IMR-90 (cell line): ENCODE data around the gene COLEC11. TPM values are rescaled to one million over a fixed set of nuclear protein-coding genes. Genes with fewer than 3 reads are reported as not detected.
"Not testable (repeated sequence)": the region's sequence is repeated elsewhere in the genome, so short reads cannot be mapped to it uniquely, and the experiment has no call there.

ENCODE experiments used
- ATAC-seq: fragments of 200-7000 bp; cut with Tn5 transposase; 2 replicates; pipeline ENCODE4 v1.9.1; 2020; ENCODE audit warnings: low read depth, mild to moderate bottlenecking, moderate library complexity
- BruUV-seq: library from RNA; stranded (reverse); fragments of 400-500 nt; replicated peaks from 2 replicates; lab custom pipeline; 2021; lab: Mats Ljungman, UMichigan
- CTCF ChIA-PET: fragments of 300-600 bp; formaldehyde crosslinking; extraction: SDS; loops from one replicate; lab custom pipeline; 2021; ENCODE audit warnings: antibody characterized with exemption; lab: Yijun Ruan, JAX
- POLR2A ChIA-PET: fragments of 300-600 bp; sonication (Branson Sonifier 250); formaldehyde crosslinking; loops from one replicate; lab custom pipeline; 2022; ENCODE audit warnings: antibody characterized with exemption; ENCODE audit not compliant: unreplicated experiment; lab: Charles Lee
- DNase-seq: peaks from one replicate; pipeline ENCODE4 v3.0.0; 2013
- H2AFZ ChIP-seq: replicated peaks from 2 replicates; pipeline ENCODE3; 2013; ENCODE audit warnings: low read length, mild to moderate bottlenecking; ENCODE audit not compliant: poor library complexity
- H2AK5ac ChIP-seq: 2 replicates; pipeline ENCODE4 v1.6.1; 2013; ENCODE audit warnings: low read depth, low read length, inconsistent platforms
- H2AK9ac ChIP-seq: replicated peaks from 2 replicates; pipeline ENCODE3; 2013; ENCODE audit warnings: mild to moderate bottlenecking, low read depth, low read length, moderate library complexity; ENCODE audit not compliant: poor library complexity
- H2BK120ac ChIP-seq: 2 replicates; pipeline ENCODE4 v1.6.1; 2013; ENCODE audit warnings: low read depth, low read length, inconsistent platforms
- H2BK15ac ChIP-seq: 3 replicates; pipeline ENCODE4 v1.6.1; 2013; ENCODE audit warnings: low read depth, low read length, inconsistent platforms
- H2BK20ac ChIP-seq: 2 replicates; pipeline ENCODE4 v1.6.1; 2013; ENCODE audit warnings: low read depth, mild to moderate bottlenecking, inconsistent platforms, low read length, moderate library complexity
- H2BK5ac ChIP-seq: 2 replicates; pipeline ENCODE4 v1.6.1; 2013; ENCODE audit warnings: mild to moderate bottlenecking, low read depth, low read length, inconsistent platforms; ENCODE audit not compliant: poor library complexity, severe bottlenecking
- H3K14ac ChIP-seq: replicated peaks from 2 replicates; pipeline ENCODE4 v1.6.1; 2013; ENCODE audit warnings: low read depth, low read length, inconsistent platforms
- H3K18ac ChIP-seq: 2 replicates; pipeline ENCODE4 v1.6.1; 2013; ENCODE audit warnings: low read depth, low read length, control low read depth
- H3K23ac ChIP-seq: 2 replicates; pipeline ENCODE4 v1.6.1; 2013; ENCODE audit warnings: low read depth, low read length, inconsistent platforms
- H3K27ac ChIP-seq: 2 replicates; pipeline ENCODE4 v1.5.1; 2013; ENCODE audit warnings: mild to moderate bottlenecking, control low read depth, low read length; ENCODE audit not compliant: insufficient read depth
- H3K27me3 ChIP-seq: 2 replicates; pipeline ENCODE4 v1.6.1; 2013; ENCODE audit warnings: low read length; ENCODE audit not compliant: control insufficient read depth, insufficient read depth
- H3K36me3 ChIP-seq: 2 replicates; pipeline ENCODE4 v1.6.1; 2013; ENCODE audit warnings: low read length, mixed read lengths; ENCODE audit not compliant: control insufficient read depth, insufficient read depth
- H3K4ac ChIP-seq: 2 replicates; pipeline ENCODE4 v1.6.1; 2013; ENCODE audit warnings: low read depth, low read length, inconsistent platforms
- H3K4me1 ChIP-seq: 2 replicates; pipeline ENCODE4 v1.6.1; 2013; ENCODE audit warnings: low read length, mixed read lengths; ENCODE audit not compliant: control insufficient read depth, insufficient read depth
- H3K4me2 ChIP-seq: 2 replicates; pipeline ENCODE4 v1.6.1; 2013; ENCODE audit warnings: low read depth, mild to moderate bottlenecking, control low read depth, low read length, moderate library complexity
- H3K4me3 ChIP-seq: 2 replicates; pipeline ENCODE4 v1.5.1; 2013; ENCODE audit warnings: low read depth, mild to moderate bottlenecking, control low read depth, low read length, moderate library complexity; ENCODE audit not compliant: insufficient read depth
- H3K56ac ChIP-seq: 2 replicates; pipeline ENCODE4 v1.6.1; 2013; ENCODE audit warnings: low read length, inconsistent platforms; ENCODE audit not compliant: insufficient read depth; ENCODE audit errors: extremely low read depth
- H3K79me1 ChIP-seq, 2 experiments: 2 replicates each; pipeline ENCODE4 v1.6.1; 2013; ENCODE audit warnings: low read length in 2 of 2, inconsistent platforms in 1 of 2, low read depth in 1 of 2
- H3K9ac ChIP-seq: 2 replicates; pipeline ENCODE4 v1.6.1; 2013; ENCODE audit warnings: low read depth, low read length, control low read depth
- H3K9me1 ChIP-seq: 2 replicates; pipeline ENCODE4 v1.6.1; 2013; ENCODE audit warnings: low read length, inconsistent platforms; ENCODE audit not compliant: insufficient read depth
- H3K9me3 ChIP-seq: 2 replicates; pipeline ENCODE4 v1.6.1; 2013; ENCODE audit warnings: low read length; ENCODE audit not compliant: control insufficient read depth, insufficient read depth
- H4K20me1 ChIP-seq: 2 replicates; pipeline ENCODE4 v1.6.1; 2013; ENCODE audit warnings: low read length, inconsistent platforms; ENCODE audit not compliant: insufficient read depth
- H4K5ac ChIP-seq: 2 replicates; pipeline ENCODE4 v1.6.1; 2013; ENCODE audit warnings: mild to moderate bottlenecking, low read depth, low read length, control low read depth
- H4K8ac ChIP-seq, 2 experiments: 2 replicates each; pipeline ENCODE4 v1.6.1; 2013; ENCODE audit warnings: low read depth in 2 of 2, low read length in 2 of 2, control low read depth in 1 of 2, inconsistent platforms in 1 of 2
- H4K91ac ChIP-seq: 2 replicates; pipeline ENCODE4 v1.6.1; 2013; ENCODE audit warnings: low read depth, low read length, inconsistent platforms; ENCODE audit not compliant: insufficient read depth
- WGBS, 2 experiments: methylation state at CpG; one replicate each; pipeline versions ENCODE4 v1.1.5 to v1.1.7; 2013; ENCODE audit warnings: missing lambda C conversion rate in 2 of 2; ENCODE audit not compliant: insufficient read length in 1 of 2; ENCODE audit errors: extremely low coverage in 2 of 2; 5-methylcytosine and 5-hydroxymethylcytosine counted together
- dilution Hi-C: fragments of 300-500 bp; cut with HindIII; formaldehyde crosslinking; loops from one replicate; pipeline ENCODE4 v1.14.3; 2018; ENCODE audit warnings: low sequenced_read_pairs; ENCODE audit not compliant: unreplicated experiment
- in situ Hi-C: fragments of 300-500 bp; cut with MboI; formaldehyde crosslinking; loops from 3 replicates; pipeline ENCODE4 v1.14.3; 2019; ENCODE audit warnings: low sequenced_read_pairs, inconsistent platforms, mixed read lengths
- intact Hi-C: fragments of 100-400 bp; cut with micrococcal nuclease; formaldehyde crosslinking; loops from 2 replicates; pipeline ENCODE4 v1.10.0; 2022
- polyA plus RNA-seq, 3 experiments: library from polyadenylated mRNA; depleted of rRNA; stranded (reverse); fragments of >200 nt; gene quantifications; 2 replicates each; pipeline ENCODE4 v1.2.3, GENCODE V29; 2012; ENCODE audit warnings: low replicate concordance in 1 of 3
- total RNA-seq: library from RNA; depleted of rRNA; stranded (reverse); fragments of >200 nt; gene quantifications from 2 replicates; pipeline ENCODE4 v1.2.3, GENCODE V29; 2012

Gene COLEC11
- total and polyA plus RNA-seq, 2 of the 4 experiments (the other 2 are of a cell fraction): under 0.01 to 0.24 TPM

DNA sequence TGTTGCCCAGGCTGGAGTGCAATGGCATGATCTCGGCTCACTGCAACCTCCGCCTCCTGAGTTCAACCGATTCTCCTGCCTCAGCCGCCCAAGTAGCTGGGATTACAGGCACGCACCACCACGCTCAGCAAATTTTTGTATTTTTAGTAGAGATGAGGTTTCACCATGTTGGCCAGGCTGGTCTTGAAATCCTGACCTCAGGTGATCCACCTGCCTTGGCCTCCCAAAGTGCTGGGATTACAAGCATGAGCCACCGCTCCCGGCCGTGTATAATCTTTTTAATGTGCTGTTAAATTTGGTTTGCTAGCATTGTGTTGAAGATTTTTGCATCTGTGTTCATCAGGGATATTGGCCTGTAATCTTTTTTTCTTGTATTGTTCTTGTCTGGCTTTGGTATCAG is 24.7 kb downstream of the COLEC11 start:
- H3K23ac ChIP-seq, H3K14ac ChIP-seq, H3K9me1 ChIP-seq, DNase-seq, H3K56ac ChIP-seq, ATAC-seq, H3K4ac ChIP-seq, H2BK5ac ChIP-seq, H3K18ac ChIP-seq, H4K20me1 ChIP-seq, dilution Hi-C loops, H3K4me3 ChIP-seq, H2BK20ac ChIP-seq, H3K9me3 ChIP-seq, H2AK9ac ChIP-seq, H3K36me3 ChIP-seq, in situ Hi-C loops, POLR2A ChIA-PET, H3K27me3 ChIP-seq, H2BK120ac ChIP-seq, H4K5ac ChIP-seq, H3K9ac ChIP-seq, H4K91ac ChIP-seq, H4K8ac ChIP-seq, CTCF ChIA-PET, BruUV-seq, H2AFZ ChIP-seq, H3K79me1 ChIP-seq, H3K4me1 ChIP-seq, H3K27ac ChIP-seq, intact Hi-C loops, H2AK5ac ChIP-seq, H2BK15ac ChIP-seq, H3K4me2 ChIP-seq: not testable (repeated sequence)
- 96% methylated on average over 6 of the region's 9 CpGs; no CpG with 5 or more reads in 1 of the 2 experiments for WGBS, 2 experiments
